Right lobe of liver (tissue), 4 donors: ENCODE measurements around the gene TANK.

Source experiments
- CTCF ChIP-seq, 4 donors: fragments of 200-600 bp in 3 of 4; fragments of 450-650 bp in 1 of 4; IDR thresholded peaks; one replicate each; pipeline versions ENCODE4 v1.5.1 to v1.8.0; 2016 to 2022; ENCODE audit warnings: antibody characterized with exemption in 4 of 4, mild to moderate bottlenecking in 2 of 4
- POLR2A ChIP-seq: fragments of 450-650 bp; IDR thresholded peaks from one replicate; pipeline ENCODE4 v1.6.1; 2017; ENCODE audit warnings: antibody characterized with exemption, mild to moderate bottlenecking
- donor health status: DM: no; HTN: no; CAD: no.
- donor health status: DM: no; HTN: no; CAD: no.
- donor health status: DM: no; HTN: yes; CAD: no.

GRCh38 chr2:161164161-161164560 is 3.9 kb downstream of the TANK start:
- TF ChIP-seq CTCF (IDR thresholded peaks at IDR 0.05) (no peak), POLR2A (no peak)
